Measurements from ENCODE around the gene GABRE.

- no peak for TF ChIP-seq CTCF (conservative IDR thresholded peaks at IDR 0.05; ENCODE audit: low read length)
- no peak for TF ChIP-seq EZH2phosphoT487 (IDR thresholded peaks at IDR 0.05; ENCODE audit: borderline replicate concordance, low read depth, low read length)
Measured at GRCh38 chrX:151920101-151920500, 54.4 kb downstream of the GABRE start.
